22Rv1 (cell line): ENCODE results near the gene ROM1.

Source experiments
- ZFX ChIP-seq: fragments of 450-650 bp; IDR thresholded peaks from 2 replicates; pipeline ENCODE4 v1.6.1; 2017; ENCODE audit warnings: antibody characterized with exemption, borderline replicate concordance
- TF ChIP-seq, protein P1 (sequence below): fragments of 450-650 bp; IDR thresholded peaks from 2 replicates; pipeline ENCODE4 v1.5.1; 2017; ENCODE audit warnings: mild to moderate bottlenecking

DNA sequence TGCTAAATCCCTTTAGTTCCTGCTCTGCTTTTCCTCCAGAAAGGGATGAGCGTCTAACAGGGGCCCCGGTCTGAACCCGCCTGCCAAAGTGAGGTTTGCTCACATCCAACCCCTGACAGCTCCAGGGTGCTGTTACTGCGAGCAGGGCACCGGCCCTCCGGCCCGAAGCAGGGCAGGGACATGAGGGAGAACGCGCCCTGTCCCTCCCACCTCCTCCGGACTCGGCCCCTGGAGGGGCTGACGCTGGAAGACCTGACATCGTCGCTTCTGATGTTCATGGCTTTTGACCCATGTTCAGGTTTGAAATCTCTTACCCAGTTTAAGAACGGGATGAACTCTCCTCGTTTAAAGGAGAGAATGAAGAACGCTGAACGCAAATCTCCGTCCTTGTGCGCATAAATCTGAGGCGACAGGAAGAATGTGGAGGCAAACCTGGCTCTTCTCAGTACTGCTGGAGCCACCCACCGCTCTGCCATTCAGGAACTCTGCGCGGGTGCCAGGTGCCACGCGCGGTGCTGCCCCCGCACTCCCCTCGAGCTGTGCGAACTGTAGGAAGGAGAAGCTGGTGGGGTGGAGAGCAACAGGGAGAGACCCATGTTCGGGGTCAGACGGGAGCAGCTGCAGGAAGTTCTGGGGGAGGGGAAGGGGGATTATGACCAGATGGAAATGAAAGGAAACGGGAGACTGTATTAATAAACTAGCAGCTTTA is 38.5 kb upstream of the ROM1 start:
- TF ChIP-seq, protein P1, sequence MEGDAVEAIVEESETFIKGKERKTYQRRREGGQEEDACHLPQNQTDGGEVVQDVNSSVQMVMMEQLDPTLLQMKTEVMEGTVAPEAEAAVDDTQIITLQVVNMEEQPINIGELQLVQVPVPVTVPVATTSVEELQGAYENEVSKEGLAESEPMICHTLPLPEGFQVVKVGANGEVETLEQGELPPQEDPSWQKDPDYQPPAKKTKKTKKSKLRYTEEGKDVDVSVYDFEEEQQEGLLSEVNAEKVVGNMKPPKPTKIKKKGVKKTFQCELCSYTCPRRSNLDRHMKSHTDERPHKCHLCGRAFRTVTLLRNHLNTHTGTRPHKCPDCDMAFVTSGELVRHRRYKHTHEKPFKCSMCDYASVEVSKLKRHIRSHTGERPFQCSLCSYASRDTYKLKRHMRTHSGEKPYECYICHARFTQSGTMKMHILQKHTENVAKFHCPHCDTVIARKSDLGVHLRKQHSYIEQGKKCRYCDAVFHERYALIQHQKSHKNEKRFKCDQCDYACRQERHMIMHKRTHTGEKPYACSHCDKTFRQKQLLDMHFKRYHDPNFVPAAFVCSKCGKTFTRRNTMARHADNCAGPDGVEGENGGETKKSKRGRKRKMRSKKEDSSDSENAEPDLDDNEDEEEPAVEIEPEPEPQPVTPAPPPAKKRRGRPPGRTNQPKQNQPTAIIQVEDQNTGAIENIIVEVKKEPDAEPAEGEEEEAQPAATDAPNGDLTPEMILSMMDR, result no peak
- no peak for TF ChIP-seq ZFX
